HG02623 (cell line): ENCODE results near the gene CHAT.

Experiments
- ATAC-seq: cut with Tn5 transposase; IDR thresholded peaks from one replicate; pipeline ENCODE4 v1.9.1; 2021; ENCODE audit warnings: moderate library complexity; ENCODE audit not compliant: unreplicated experiment

CHAT gene

GRCh38 chr10:49627644-49628247 lies 13.9 kb downstream of the CHAT start:
- no peak for ATAC-seq

- no peak for ATAC-seq
Observed at GRCh38 chr10:49628599-49628998, 14.8 kb downstream of the CHAT start.

GRCh38 chr10:49629431-49629881 lies 15.6 kb downstream of the CHAT start:
- no peak for ATAC-seq

- ATAC-seq: no peak
Observed at GRCh38 chr10:49631975-49632374, 18.1 kb downstream of the CHAT start.

- no peak for ATAC-seq
Observed at GRCh38 chr10:49632406-49633317, 18.8 kb downstream of the CHAT start.

- ATAC-seq: no peak
Observed at GRCh38 chr10:49633327-49634068, 19.7 kb downstream of the CHAT start.

GRCh38 chr10:49634069-49634660 lies 20.3 kb downstream of the CHAT start:
- no peak for ATAC-seq

GRCh38 chr10:49642311-49642710 lies 28.5 kb downstream of the CHAT start:
- ATAC-seq: no peak

- no peak for ATAC-seq
Observed at GRCh38 chr10:49643241-49644034, 29.6 kb downstream of the CHAT start.

GRCh38 chr10:49644035-49644646 lies 30.3 kb downstream of the CHAT start:
- no peak for ATAC-seq

GRCh38 chr10:49645417-49645816 lies 31.6 kb downstream of the CHAT start:
- no peak for ATAC-seq

- ATAC-seq: no peak
Observed at GRCh38 chr10:49645871-49646870, 32.3 kb downstream of the CHAT start.

- no peak for ATAC-seq
Observed at GRCh38 chr10:49647554-49647953, 33.7 kb downstream of the CHAT start.

- ATAC-seq: no peak
Observed at GRCh38 chr10:49647985-49648795, 34.4 kb downstream of the CHAT start.

- ATAC-seq: no peak
Observed at GRCh38 chr10:49649294-49649693, 35.5 kb downstream of the CHAT start.

- ATAC-seq: no peak
Observed at GRCh38 chr10:49649936-49650723, 36.3 kb downstream of the CHAT start.

- no peak for ATAC-seq
Observed at GRCh38 chr10:49650724-49651034, 36.8 kb downstream of the CHAT start.
